ENCODE measurements around the gene HOXD4. TPM values are rescaled to one million over a fixed set of nuclear protein-coding genes. Genes with fewer than 3 reads are reported as not detected.

The HOXD4 gene
- total and polyA plus RNA-seq, 2 of the 4 experiments (the other 2 are of a cell fraction), result not detected

DNA sequence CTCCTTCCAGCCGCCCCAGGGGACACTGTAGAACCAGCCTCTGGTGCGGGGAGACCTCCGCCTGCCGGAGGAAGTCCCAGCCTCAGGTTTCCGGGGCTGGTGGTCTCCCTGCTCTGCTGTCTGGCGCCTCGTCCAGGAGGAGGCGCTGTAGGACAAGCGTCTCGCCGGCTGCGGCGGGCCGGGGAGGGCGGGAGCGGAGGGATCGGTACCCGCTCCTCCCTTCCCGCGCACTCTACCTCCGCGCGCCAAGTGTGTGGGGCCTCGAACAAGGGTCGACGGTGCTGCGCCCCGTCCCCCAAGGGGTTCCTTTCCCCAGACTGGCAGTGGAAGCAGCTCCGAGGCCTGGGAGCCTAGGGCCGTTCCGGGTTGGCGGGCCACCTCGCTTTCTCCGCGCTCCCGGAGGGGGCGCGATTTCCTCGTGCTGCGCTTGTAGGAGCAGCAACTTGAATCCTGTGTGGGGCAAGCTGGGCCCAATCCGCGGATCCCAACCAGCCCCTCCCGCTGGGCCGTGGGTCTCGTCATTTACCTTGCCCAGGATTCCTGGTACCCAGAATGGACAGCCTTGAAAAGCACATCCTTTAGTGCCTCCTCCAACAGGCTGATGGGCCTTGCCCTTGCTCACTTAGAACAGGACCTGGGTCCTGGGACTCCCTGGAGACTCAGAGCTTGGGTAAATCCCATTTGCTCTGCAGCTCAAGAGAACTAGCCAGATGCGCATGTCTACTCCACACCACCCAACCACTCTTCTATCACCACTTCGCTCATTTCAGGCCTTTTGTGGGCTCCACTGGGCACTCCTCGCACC is 10.6 kb upstream of the HOXD4 start:
- intact Hi-C loops (cut with micrococcal nuclease), result loop anchor here (1.0 to 2.0 kb wide), 4 partner anchors 315 to 674 kb away; no protein-coding TSS in a partner anchor
- peaks cover 74% of the 10 kb centered on the region for H3K27me3 ChIP-seq (ENCODE audit: control insufficient read depth, insufficient read depth, low read length)
- H3K9me3 ChIP-seq (ENCODE audit: control insufficient read depth, insufficient read depth, low read length), result peaks cover 3% of the 10 kb centered on the region
- POLR2A ChIA-PET (ENCODE audit: unreplicated experiment), result no interaction called here
- no peak overlapping the region for H3K14ac ChIP-seq (replicated peaks; ENCODE audit: low read depth, low read length)
- dilution Hi-C loops (cut with HindIII; ENCODE audit: low sequenced_read_pairs, unreplicated experiment), result no loop called here
- no peak overlapping the region for H2BK15ac ChIP-seq (ENCODE audit: low read depth, low read length)
- no peak overlapping the region for H4K5ac ChIP-seq (ENCODE audit: low read depth, low read length)
- no peak overlapping the region for H4K8ac ChIP-seq (ENCODE audit: low read depth in 2 of 2, low read length in 2 of 2)
- H3K79me1 ChIP-seq (ENCODE audit: low read depth in 1 of 2, low read length in 2 of 2), result no peaks in the 10 kb centered on the region
- no peak overlapping the region for H2AK5ac ChIP-seq (ENCODE audit: low read depth, low read length)
- no peaks in the 10 kb centered on the region for H4K20me1 ChIP-seq (ENCODE audit: insufficient read depth, low read length)
- ATAC-seq (ENCODE audit: low read depth) (peak; percentile 95), DNase-seq (peak; percentile 46)
- no peak overlapping the region for H2BK5ac ChIP-seq (ENCODE audit: low read depth, low read length, poor library complexity, severe bottlenecking)
- peak overlapping the region; percentile 88 for H3K4me2 ChIP-seq (ENCODE audit: low read depth, low read length)
- no peak overlapping the region for H2AK9ac ChIP-seq (replicated peaks; ENCODE audit: low read depth, low read length, poor library complexity)
- H3K9ac ChIP-seq (ENCODE audit: low read depth, low read length), result no peak overlapping the region
- H3K56ac ChIP-seq (ENCODE audit: extremely low read depth, insufficient read depth, low read length), result no peak overlapping the region
- CTCF ChIA-PET, result interaction anchor here (0.6 to 2.5 kb wide), 18 partner anchors 9 to 1161 kb away, joined by 3 to 24 read pairs (median 3); no protein-coding TSS in a partner anchor
- no peak overlapping the region for H2BK120ac ChIP-seq (ENCODE audit: low read depth, low read length)
- H2AFZ ChIP-seq (replicated peaks; ENCODE audit: low read length, poor library complexity), result peak overlapping the region; percentile 88
- no peak overlapping the region for H3K18ac ChIP-seq (ENCODE audit: low read depth, low read length)
- TF ChIP-seq MAZ (IDR thresholded peaks at IDR 0.05; ENCODE audit: borderline replicate concordance, low read depth, low read length) (peak; percentile 83; the same call in 1 of the 2 replicates), NFE2L2 (IDR thresholded peaks at IDR 0.05; ENCODE audit: low read depth, low read length) (no peak), RAD21 (IDR thresholded peaks at IDR 0.05; ENCODE audit: low read length) (peak; percentile 93), SMC3 (IDR thresholded peaks at IDR 0.05; ENCODE audit: low read depth, low read length) (peak; percentile 85)
- TF ChIP-seq, protein P1, sequence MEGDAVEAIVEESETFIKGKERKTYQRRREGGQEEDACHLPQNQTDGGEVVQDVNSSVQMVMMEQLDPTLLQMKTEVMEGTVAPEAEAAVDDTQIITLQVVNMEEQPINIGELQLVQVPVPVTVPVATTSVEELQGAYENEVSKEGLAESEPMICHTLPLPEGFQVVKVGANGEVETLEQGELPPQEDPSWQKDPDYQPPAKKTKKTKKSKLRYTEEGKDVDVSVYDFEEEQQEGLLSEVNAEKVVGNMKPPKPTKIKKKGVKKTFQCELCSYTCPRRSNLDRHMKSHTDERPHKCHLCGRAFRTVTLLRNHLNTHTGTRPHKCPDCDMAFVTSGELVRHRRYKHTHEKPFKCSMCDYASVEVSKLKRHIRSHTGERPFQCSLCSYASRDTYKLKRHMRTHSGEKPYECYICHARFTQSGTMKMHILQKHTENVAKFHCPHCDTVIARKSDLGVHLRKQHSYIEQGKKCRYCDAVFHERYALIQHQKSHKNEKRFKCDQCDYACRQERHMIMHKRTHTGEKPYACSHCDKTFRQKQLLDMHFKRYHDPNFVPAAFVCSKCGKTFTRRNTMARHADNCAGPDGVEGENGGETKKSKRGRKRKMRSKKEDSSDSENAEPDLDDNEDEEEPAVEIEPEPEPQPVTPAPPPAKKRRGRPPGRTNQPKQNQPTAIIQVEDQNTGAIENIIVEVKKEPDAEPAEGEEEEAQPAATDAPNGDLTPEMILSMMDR (conservative IDR thresholded peaks at IDR 0.05; ENCODE audit: low read depth, low read length), result peak; percentile 82
- no peak overlapping the region for H4K91ac ChIP-seq (ENCODE audit: insufficient read depth, low read depth, low read length)
- no peak overlapping the region for H3K27ac ChIP-seq (ENCODE audit: insufficient read depth, low read length)
- no peaks in the 10 kb centered on the region for H3K4me1 ChIP-seq (ENCODE audit: control insufficient read depth, insufficient read depth, low read length)
- no peak overlapping the region for H2BK20ac ChIP-seq (ENCODE audit: low read depth, low read length)
- in situ Hi-C loops (cut with MboI; ENCODE audit: low sequenced_read_pairs), result loop anchor here (5.0 kb wide), 1 partner anchor 412 kb away; no protein-coding TSS in a partner anchor
- H3K9me1 ChIP-seq (ENCODE audit: insufficient read depth, low read length), result no peaks in the 10 kb centered on the region
- 18% methylated on average over 18 of the region's 48 CpGs; no CpG with 5 or more reads in 1 of the 2 experiments for WGBS, 2 experiments (ENCODE audit: extremely low coverage in 2 of 2, insufficient read length in 1 of 2)
- H3K4me3 ChIP-seq (ENCODE audit: insufficient read depth, low read depth, low read length), result peak overlapping the region; percentile 50
- no peak overlapping the region for H3K23ac ChIP-seq (ENCODE audit: low read depth, low read length)
- no TSS peak for BruUV-seq (replicated peaks)
- no peaks in the 10 kb centered on the region for H3K36me3 ChIP-seq (ENCODE audit: control insufficient read depth, insufficient read depth, low read length)
- H3K4ac ChIP-seq (ENCODE audit: low read depth, low read length), result no peak overlapping the region
